GM19043 (cell line): ENCODE measurements around the gene ZNF428.
"Not testable (repeated sequence)": the region's sequence is repeated elsewhere in the genome, so short reads cannot be mapped to it uniquely, and the experiment has no call there.

ENCODE experiments used
- ATAC-seq: cut with Tn5 transposase; IDR thresholded peaks from one replicate; pipeline ENCODE4 v1.9.1; 2021; ENCODE audit warnings: low read depth; ENCODE audit not compliant: unreplicated experiment

Gene ZNF428

GRCh38 chr19:43620061-43621001, 902 bp upstream of the ZNF428 start:
- ATAC-seq: no peak

GRCh38 chr19:43618921-43619261, 538 bp downstream of the ZNF428 start:
- ATAC-seq: peak; percentile 40

- no peak for ATAC-seq
Measured at GRCh38 chr19:43616954-43617353, 2.5 kb downstream of the ZNF428 start.

GRCh38 chr19:43616306-43616705, 3.1 kb downstream of the ZNF428 start:
- no peak for ATAC-seq

- no peak for ATAC-seq
Measured at GRCh38 chr19:43612374-43612773, 7.1 kb downstream of the ZNF428 start.

DNA sequence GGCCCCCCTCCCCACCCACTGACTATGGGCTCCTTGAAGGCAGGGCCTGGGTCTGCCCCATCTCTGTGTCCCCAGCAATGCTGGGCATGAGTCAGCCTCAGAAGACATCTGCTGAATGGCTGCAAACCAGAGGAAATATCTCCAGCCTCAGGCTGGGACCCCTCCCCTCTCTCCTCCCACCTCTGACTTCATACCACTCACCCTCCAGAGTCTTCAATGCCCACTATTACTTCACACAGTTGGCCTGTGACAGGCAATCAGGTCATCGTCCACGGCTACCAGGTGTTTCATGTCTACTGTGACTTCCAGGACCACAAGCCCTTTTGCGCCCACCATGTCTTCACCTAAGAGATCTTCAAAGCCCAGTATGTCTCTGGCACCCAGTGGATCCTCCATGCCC, 7.6 kb downstream of the ZNF428 start, which contains the start of gene SRRM5:
Gene SRRM5 (plus strand): TSS at position 301 of the 400 bp plus-strand sequence. CDS start 34 bp downstream, at position 335.
- ATAC-seq: no peak

DNA sequence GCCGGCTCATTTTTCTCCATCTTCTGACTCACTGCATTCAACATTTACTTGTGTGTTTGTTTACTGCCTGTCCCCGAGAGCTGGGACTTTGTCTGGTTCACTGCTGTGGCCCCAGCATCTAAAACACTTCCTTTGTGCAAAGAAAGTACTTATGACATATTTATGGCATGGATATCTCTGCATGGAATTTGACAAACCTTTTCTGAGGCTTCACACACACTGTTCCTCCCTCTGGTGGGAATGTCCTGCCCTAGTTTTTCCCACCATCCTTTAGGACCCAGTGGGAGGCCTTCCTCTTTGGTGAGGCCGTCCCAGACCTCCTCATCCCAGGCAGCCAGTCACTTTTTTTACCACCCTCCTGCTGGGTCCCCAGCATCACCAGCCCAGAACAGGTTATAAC, 8.9 kb downstream of the ZNF428 start:
- no peak for ATAC-seq

GRCh38 chr19:43609872-43610271, 9.6 kb downstream of the ZNF428 start:
- no peak for ATAC-seq

DNA sequence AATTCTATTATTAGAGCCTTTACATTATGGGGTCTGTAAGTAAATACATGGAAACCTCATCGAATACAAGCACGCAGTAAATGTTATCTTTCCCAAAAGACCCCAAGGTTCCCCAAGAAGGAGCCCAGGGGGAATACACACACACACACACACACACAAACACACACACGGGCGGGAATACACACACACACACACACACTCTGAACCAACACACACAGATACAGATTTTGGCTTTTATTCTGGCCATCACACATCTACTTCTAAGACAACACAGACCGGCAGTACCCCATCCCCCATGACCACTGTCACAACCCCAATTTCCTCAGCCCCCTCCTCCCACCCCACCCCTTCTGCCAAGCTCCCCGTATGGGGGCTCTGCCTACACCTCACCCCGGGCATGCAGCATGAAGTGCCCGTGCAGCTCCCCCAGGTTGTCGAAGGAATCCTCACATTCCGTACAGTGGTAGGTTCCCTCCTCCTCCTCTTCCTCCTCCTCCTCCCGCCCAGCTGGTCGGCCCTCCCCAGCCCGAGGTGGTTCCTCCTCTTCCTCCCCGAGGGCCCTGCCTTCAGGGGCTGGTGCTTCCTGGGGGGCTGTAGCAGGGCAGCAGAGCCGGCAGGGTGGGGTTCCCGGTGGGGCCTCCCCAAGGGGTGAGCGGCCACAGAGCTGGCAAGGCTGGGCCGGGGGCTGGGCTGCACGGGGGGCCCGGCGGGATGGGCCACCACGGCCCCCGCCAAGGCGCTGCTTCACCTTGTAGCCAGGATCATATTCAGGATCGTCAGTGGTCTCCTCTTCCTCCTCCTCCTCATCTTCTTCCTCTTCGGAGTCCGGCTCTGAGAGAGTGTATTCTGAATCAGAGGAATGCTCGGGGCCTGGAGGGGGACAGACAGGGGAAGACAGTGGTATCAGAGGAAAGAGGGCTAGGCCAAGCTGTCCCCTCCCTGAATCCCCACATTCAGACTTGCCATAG, 11.9 kb downstream of the ZNF428 start:
- no peak for ATAC-seq

DNA sequence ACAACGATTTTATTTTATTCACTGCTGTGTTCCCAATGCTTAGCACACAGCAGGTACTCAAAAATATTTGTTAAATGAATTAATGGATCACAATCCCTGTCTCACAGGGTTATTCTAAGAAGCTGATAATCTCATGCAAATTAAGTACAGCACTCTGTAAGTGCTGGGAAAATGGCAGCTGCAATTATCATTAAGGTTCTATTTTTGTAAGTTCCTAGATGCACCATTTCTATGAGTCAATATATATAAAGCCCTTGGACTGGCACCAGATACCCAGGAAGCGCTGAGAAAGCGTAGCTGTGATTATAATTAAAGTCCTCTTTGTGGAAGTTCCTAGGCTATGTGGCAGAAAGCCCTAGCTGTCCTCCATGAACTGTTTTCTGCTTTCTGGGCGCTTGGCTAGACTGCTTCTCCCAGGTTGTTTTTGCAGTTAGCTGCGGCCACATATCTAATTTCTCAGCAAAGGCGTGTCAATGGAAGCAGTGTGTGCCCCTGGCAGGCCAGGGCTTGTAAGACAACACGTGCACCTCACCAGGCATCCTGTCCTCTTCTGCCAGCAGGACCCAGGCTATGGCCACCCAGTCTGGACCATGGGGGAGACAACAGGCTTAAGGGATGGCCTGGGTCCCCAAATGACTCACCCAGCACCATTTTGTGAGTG, 12.7 kb downstream of the ZNF428 start:
- ATAC-seq: no peak

DNA sequence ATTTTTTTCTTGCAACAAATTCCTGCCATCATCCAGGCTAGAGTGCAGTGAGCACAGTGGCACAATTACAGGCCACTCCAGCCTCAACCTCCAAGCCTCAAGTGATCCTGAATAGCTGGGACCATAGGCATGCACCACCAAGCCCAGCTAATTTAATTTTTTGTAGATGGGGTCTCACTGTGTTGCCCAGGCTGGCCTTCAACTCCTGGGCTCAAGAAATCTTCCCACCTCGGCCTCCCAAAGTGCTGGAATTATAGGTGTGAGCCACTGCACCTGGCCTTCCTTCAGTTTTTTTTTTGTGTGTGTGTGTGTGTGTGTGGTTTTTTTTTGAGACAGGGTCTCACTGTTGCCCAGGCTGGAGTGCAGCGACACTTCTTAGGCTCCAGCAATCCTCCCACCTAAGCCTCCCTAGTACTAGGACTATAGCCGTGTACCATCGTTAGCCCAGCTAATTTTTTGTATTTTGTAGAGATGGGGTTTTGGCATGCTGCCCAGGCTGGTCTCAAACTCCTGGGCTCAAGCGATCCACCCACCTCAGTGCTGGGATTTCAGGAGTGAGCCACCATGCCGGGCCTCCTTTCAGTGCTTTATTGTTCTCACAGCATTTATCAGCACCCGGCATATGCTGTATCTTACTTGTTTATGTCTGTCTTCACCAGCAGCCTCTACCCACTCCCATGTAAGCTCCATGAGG, 13.4 kb downstream of the ZNF428 start:
- no peak for ATAC-seq

- not testable (repeated sequence) for ATAC-seq
Measured at GRCh38 chr19:43600326-43600725, 19.1 kb downstream of the ZNF428 start.

DNA sequence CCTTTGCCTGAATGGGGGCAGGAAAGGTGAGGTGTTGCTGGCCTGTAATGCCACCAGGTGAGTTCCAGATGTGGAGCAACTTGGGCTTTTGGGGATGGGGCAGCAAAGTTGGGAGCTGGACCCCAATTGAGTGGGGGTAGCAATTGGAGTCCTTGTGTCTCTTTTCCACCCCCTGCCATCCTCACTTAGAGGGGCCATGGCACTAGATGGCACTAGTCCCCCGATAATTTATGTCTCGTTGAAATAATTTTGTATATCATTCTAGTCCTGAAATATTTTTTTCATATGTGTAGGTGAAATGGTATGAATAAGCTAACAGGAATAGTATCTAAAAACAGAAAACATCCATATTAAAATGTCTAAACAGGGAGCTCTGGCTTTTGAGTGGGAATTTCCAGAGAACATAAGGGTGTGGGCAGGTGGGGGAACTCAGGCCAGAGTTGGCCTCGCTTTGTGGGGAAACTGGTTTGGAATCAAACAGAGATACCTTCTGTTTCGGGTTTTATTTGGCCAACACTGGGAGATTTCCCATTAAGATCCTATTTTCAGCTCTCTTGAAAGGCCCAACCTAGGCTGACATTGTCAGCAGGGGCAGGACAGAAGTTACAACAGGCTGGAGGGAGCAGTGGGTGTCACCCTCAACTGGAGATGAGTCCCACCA, 19.7 kb downstream of the ZNF428 start:
- no peak for ATAC-seq

DNA sequence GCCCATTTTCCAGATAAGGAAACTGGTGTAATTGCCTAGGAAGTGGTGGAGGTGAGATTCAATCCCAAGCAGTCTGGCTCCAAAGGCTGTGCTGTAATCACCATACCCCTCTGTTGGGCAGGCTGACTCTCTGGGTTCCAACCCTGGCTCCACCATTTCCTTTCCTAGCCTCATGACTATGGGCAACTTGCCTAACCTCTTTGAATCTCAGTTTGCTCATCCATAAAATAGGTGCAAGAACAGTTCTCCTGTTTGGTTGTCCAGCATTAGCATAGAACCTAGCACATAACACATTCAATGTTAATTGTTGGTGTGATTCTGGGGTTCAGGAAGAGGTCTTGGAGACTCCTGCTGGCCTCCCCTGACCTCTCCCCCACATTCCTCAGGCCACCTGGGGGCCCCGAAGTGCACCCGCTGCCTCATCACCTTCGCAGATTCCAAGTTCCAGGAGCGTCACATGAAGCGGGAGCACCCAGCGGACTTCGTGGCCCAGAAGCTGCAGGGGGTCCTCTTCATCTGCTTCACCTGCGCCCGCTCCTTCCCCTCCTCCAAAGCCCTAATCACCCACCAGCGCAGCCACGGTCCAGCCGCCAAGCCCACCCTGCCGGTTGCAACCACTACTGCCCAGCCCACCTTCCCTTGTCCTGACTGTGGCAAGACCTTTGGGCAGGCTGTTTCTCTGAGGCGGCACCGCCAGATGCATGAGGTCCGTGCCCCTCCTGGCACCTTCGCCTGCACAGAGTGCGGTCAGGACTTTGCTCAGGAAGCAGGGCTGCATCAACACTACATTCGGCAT, 20.8 kb downstream of the ZNF428 start:
- ATAC-seq: no peak

DNA sequence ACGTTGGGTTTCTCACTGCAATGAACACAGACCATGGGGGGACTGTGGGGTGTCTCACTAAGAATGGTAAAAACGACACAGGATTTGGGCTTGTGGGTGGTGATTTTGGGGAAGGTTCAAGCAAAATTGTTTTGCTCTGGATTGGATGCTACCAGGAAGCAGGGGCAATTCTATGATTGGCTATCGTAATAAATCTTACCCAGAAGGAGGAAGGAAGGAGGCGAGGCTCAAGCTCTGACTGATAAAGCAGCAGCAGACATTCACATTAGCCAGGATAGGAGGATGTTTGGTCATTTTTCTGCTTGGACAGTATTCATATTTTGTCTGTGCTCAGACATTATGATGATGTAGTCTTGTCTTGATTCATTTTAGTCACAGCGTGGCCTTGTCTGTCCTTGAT, 21.6 kb downstream of the ZNF428 start:
- no peak for ATAC-seq

DNA sequence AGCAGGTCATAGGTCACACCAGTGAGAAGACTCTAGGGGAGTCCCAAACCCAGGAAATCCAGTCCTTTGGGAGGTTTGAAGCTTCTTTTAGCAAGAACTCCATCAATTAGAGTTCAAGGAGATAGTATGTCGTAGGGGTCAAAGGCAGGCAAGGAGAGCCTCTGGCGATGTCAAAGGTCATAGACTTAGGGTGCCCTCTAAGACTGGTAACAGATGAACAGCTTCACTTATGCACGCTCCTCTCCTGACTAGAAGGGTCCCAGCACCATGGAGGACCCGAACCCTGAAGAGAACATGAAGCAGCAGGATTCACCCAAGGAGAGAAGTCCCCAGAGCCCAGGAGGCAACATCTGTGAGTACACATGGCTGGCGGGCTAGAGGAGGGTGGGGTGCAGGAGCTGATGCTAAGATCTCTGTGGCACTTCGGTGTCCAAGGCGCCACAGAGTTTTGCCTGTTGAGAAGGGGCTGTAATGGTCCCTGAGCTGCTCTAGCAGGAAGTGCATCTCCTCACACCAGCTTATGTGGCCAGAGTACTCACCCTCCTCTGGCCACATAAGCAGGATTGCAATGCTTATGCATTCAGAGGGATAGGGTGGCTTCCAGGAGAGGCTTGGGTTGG, 22.5 kb downstream of the ZNF428 start:
- ATAC-seq: no peak

- peak; percentile 81 for ATAC-seq
Measured at GRCh38 chr19:43595999-43596841, 23.2 kb downstream of the ZNF428 start, which contains the start of the genes IRGQ and ZNF576. Gene IRGQ, minus strand, starts transcription at chr19:43596134. Its CDS starts 796 bp downstream, at chr19:43595338. Gene ZNF576, plus strand, starts transcription at chr19:43596595. Its CDS starts 514 bp downstream, at chr19:43597109.
